ENCODE data around the gene CACNA1C.

Gene CACNA1C

GRCh38 chr12:2651068-2651965 is 598.5 kb downstream of the CACNA1C start:
- no peak for DNase-seq (ENCODE audit: low read depth in 4 of 4, low spot score in 1 of 4)

GRCh38 chr12:2652011-2652400 is 599.2 kb downstream of the CACNA1C start:
- DNase-seq (ENCODE audit: low read depth in 4 of 4, low spot score in 1 of 4): no peak

GRCh38 chr12:2652401-2653081 is 599.8 kb downstream of the CACNA1C start:
- DNase-seq (ENCODE audit: low read depth in 4 of 4, low spot score in 1 of 4): no peak

- no peak for DNase-seq (ENCODE audit: low read depth in 4 of 4, low spot score in 1 of 4)
Observed at GRCh38 chr12:2653461-2653965, 600.7 kb downstream of the CACNA1C start.

- DNase-seq (ENCODE audit: low read depth in 4 of 4, low spot score in 1 of 4): no peak
Observed at GRCh38 chr12:2654311-2654710, 601.5 kb downstream of the CACNA1C start.

- no peak for DNase-seq (ENCODE audit: low read depth in 4 of 4, low spot score in 1 of 4)
Observed at GRCh38 chr12:2654741-2655140, 602.0 kb downstream of the CACNA1C start.

GRCh38 chr12:2662524-2662923 is 609.7 kb downstream of the CACNA1C start:
- DNase-seq (ENCODE audit: low read depth in 4 of 4, low spot score in 1 of 4): no peak

- no peak for DNase-seq (ENCODE audit: low read depth in 4 of 4, low spot score in 1 of 4)
Observed at GRCh38 chr12:2664721-2665577, 612.2 kb downstream of the CACNA1C start.

- DNase-seq (ENCODE audit: low read depth in 4 of 4, low spot score in 1 of 4): no peak
Observed at GRCh38 chr12:2666411-2666810, 613.6 kb downstream of the CACNA1C start.

- DNase-seq (ENCODE audit: low read depth in 4 of 4, low spot score in 1 of 4): no peak
Observed at GRCh38 chr12:2666846-2667245, 614.1 kb downstream of the CACNA1C start.

- no peak for DNase-seq (ENCODE audit: low read depth in 4 of 4, low spot score in 1 of 4)
Observed at GRCh38 chr12:2667716-2668440, 615.1 kb downstream of the CACNA1C start.

- no peak for DNase-seq (ENCODE audit: low read depth in 4 of 4, low spot score in 1 of 4)
Observed at GRCh38 chr12:2668816-2669215, 616.0 kb downstream of the CACNA1C start.

- DNase-seq (ENCODE audit: low read depth in 4 of 4, low spot score in 1 of 4): no peak
Observed at GRCh38 chr12:2669560-2669959, 616.8 kb downstream of the CACNA1C start.

- DNase-seq (ENCODE audit: low read depth in 4 of 4, low spot score in 1 of 4): no peak
Observed at GRCh38 chr12:2672863-2673262, 620.1 kb downstream of the CACNA1C start.

- no peak for DNase-seq (ENCODE audit: low read depth in 4 of 4, low spot score in 1 of 4)
Observed at GRCh38 chr12:2673966-2674810, 621.4 kb downstream of the CACNA1C start.

- no peak for DNase-seq (ENCODE audit: low read depth in 4 of 4, low spot score in 1 of 4)
Observed at GRCh38 chr12:2675776-2676175, 623.0 kb downstream of the CACNA1C start.

- DNase-seq (ENCODE audit: low read depth in 4 of 4, low spot score in 1 of 4): no peak
Observed at GRCh38 chr12:2677142-2677880, 624.5 kb downstream of the CACNA1C start.

GRCh38 chr12:2678426-2678825 is 625.6 kb downstream of the CACNA1C start:
- no peak for DNase-seq (ENCODE audit: low read depth in 4 of 4, low spot score in 1 of 4)

All from stimulated activated CD4-positive, alpha-beta T cell treated with anti-CD3 and anti-CD28 coated beads, Interleukin-1b, Interleukin-23, amount 100 ng/mL, for 24 hours (primary cell).